Testis (tissue), 3 donors: ENCODE data around the gene POLR2E. TPM values are rescaled to one million over a fixed set of nuclear protein-coding genes. Genes with fewer than 3 reads are reported as not detected.

Experiments used
- DNase-seq: peaks from one replicate; pipeline ENCODE4 v3.0.0-alpha.2; 2019
- H3K27ac ChIP-seq, 2 donors: fragments of 200-600 bp; sonication (generic); one replicate each; pipeline ENCODE4 v1.5.1; 2019
- H3K27me3 ChIP-seq: fragments of 200-600 bp; sonication (generic); one replicate; pipeline ENCODE4 v1.5.1; 2019
- H3K36me3 ChIP-seq: fragments of 200-600 bp; sonication (generic); one replicate; pipeline ENCODE4 v1.5.1; 2017; ENCODE audit warnings: low read depth; ENCODE audit errors: missing control alignments
- H3K4me1 ChIP-seq: fragments of 200-600 bp; sonication (generic); one replicate; pipeline ENCODE4 v1.5.1; 2019
- H3K4me3 ChIP-seq, 2 donors: fragments of 200-600 bp; sonication (generic); one replicate each; pipeline ENCODE4 v1.5.1; 2017 to 2019
- H3K9me3 ChIP-seq: fragments of 200-600 bp; sonication (generic); one replicate; pipeline ENCODE4 v1.5.1; 2017
- CTCF ChIP-seq, 3 experiments: fragments of 450-650 bp in 2 of 3; fragments of 200-600 bp in 1 of 3; sonication (generic) in 1 of 3; IDR thresholded peaks; one replicate each; pipeline ENCODE4 v1.5.1; 2016 to 2019; ENCODE audit warnings: antibody characterized with exemption in 3 of 3, mild to moderate bottlenecking in 2 of 3, moderate library complexity in 1 of 3
- POLR2A ChIP-seq: fragments of 450-650 bp; IDR thresholded peaks from one replicate; pipeline ENCODE4 v1.6.1; 2017; ENCODE audit warnings: antibody characterized with exemption, mild to moderate bottlenecking, moderate library complexity
- WGBS, 2 donors: methylation state at CpG; one replicate each; pipeline ENCODE4 v1.1.5; 2018; 5-methylcytosine and 5-hydroxymethylcytosine counted together
- intact Hi-C: fragments of 100-400 bp; cut with DNase I; formaldehyde crosslinking; loops from one replicate; pipeline ENCODE4 v1.15.1; 2023; ENCODE audit warnings: low total_unique reads
- polyA plus RNA-seq: library from polyadenylated mRNA; stranded (reverse); fragments of 350-450 nt; fragmentation: Illumina TruSeq; extraction: RNeasy Lipid Tissue Mini Kit (QIAGEN cat#74804); gene quantifications from one replicate; pipeline ENCODE4 v1.2.3, GENCODE V29; 2014; ENCODE audit warnings: low read depth, low replicate concordance; ENCODE audit not compliant: insufficient read depth
- total RNA-seq, 2 donors: library from RNA; depleted of rRNA; stranded (reverse); fragments of >200 nt; gene quantifications; one replicate each; pipeline ENCODE4 v1.2.3, GENCODE V29; 2016

Gene POLR2E
- total and polyA plus RNA-seq, 3 donors from 2014 or later, result 96.5 to 246 (median 143) TPM

- peak; percentile 71 for DNase-seq
- H3K27ac ChIP-seq, result no peak overlapping the region
- TF ChIP-seq CTCF (IDR thresholded peaks at IDR 0.05) (no peak), POLR2A (no peak)
- H3K36me3 ChIP-seq, result no peaks in the 10 kb centered on the region
- intact Hi-C loops, result no loop called here
- H3K4me1 ChIP-seq, result no peaks in the 10 kb centered on the region
- H3K9me3 ChIP-seq, result no peaks in the 10 kb centered on the region
- peaks cover 4% of the 10 kb centered on the region for H3K27me3 ChIP-seq
- H3K4me3 ChIP-seq, result peak overlapping the region; percentile 31 to 32
- 61 to 72% methylated on average over 22 to 54 of the region's 54 CpGs for WGBS, 2 donors
Measured at GRCh38 chr19:1074544-1075283, 20.5 kb downstream of the POLR2E start.

GRCh38 chr19:1073956-1074517 is 21.1 kb downstream of the POLR2E start:
- TF ChIP-seq POLR2A, result no peak
- TF ChIP-seq CTCF (IDR thresholded peaks at IDR 0.05), result no peak
- Histone ChIP-seq H3K4me3 (peak overlapping the region; percentile 31 to 32), H3K27ac (no peak overlapping the region), H3K4me1 (no peaks in the 10 kb centered on the region), H3K9me3 (no peaks in the 10 kb centered on the region), H3K36me3 (no peaks in the 10 kb centered on the region), H3K27me3 (peaks cover 4% of the 10 kb centered on the region)
- no peak for DNase-seq
- intact Hi-C loops, result no loop called here
- 34 to 69% methylated on average over 7 to 27 of the region's 28 CpGs for WGBS, 2 donors

GRCh38 chr19:1073063-1073955 is 21.9 kb downstream of the POLR2E start:
- DNase-seq, result no peak

GRCh38 chr19:1072371-1073015 is 22.7 kb downstream of the POLR2E start:
- Histone ChIP-seq H3K9me3 (no peaks in the 10 kb centered on the region), H3K4me3 (no peak overlapping the region), H3K36me3 (no peaks in the 10 kb centered on the region), H3K4me1 (no peaks in the 10 kb centered on the region), H3K27me3 (peaks cover 4% of the 10 kb centered on the region), H3K27ac (no peak overlapping the region)
- no peak for DNase-seq
- intact Hi-C loops, result no loop called here
- WGBS, 2 donors, result 76 to 85% methylated on average over 10 to 11 of the region's 11 CpGs
- TF ChIP-seq POLR2A, result no peak
- no peak for TF ChIP-seq CTCF (IDR thresholded peaks at IDR 0.05)

More at GRCh38 chr19:1073063-1073955, 21.9 kb downstream of the POLR2E start:
- no peak for TF ChIP-seq POLR2A
- no peak for TF ChIP-seq CTCF (IDR thresholded peaks at IDR 0.05)
- Histone ChIP-seq H3K27me3 (peaks cover 4% of the 10 kb centered on the region), H3K36me3 (no peaks in the 10 kb centered on the region), H3K4me1 (no peaks in the 10 kb centered on the region), H3K4me3 (no peak overlapping the region), H3K27ac (no peak overlapping the region), H3K9me3 (no peaks in the 10 kb centered on the region)
- 72 to 84% methylated on average over 9 to 30 of the region's 30 CpGs for WGBS, 2 donors
- intact Hi-C loops, result no loop called here
